ENCODE measurements around the gene INPP5D.

GRCh38 chr2:233197022-233197421 is 136.9 kb downstream of the INPP5D start:
- TF ChIP-seq CTCF (IDR thresholded peaks at IDR 0.05; ENCODE audit: borderline replicate concordance, extremely low read depth, low read length, poor library complexity, severe bottlenecking) (no peak), EZH2 (IDR thresholded peaks at IDR 0.05; ENCODE audit: borderline replicate concordance, low read depth, low read length, severe bottlenecking) (no peak)
